ENCODE data around the gene TNS3.

TNS3 gene

DNA sequence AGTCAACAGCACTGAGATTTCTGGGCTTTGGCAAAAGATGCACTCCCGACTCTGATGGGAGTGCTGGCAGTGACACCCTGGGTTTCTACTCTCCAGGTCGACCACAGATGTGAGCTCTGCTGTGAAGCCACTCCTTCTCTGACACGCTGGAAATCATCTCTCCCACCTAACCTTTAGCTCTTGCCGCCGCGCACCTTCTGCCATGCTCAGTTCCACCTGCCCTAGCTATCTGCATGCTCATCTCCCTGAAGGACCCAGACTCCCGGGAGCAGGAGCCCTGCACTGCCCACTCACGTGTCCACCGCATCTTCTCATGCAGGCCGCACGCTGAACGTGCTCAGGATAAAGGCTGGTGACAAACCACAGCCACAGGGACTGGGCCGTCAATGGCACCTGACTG, 174.8 kb downstream of the TNS3 start:
- DNase-seq (ENCODE audit: low read depth in 3 of 3) = no peak

DNA sequence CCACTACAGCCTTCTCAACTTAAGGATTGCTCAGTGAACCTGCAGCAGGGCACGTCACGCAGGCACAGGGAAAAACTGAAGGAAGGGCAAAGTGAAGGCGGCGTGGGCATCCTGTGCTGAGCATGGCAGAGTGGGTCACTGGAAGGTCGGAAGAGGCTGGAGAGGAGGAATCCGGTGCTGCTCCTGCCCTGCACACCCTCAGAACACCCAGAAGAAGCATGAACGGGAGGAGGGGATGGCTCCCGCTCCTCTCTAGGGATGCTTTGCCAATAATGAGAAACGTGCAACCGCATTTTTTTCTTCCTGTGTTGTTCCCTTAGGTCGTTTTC, 175.1 kb downstream of the TNS3 start:
- DNase-seq (ENCODE audit: low read depth in 3 of 3) = no peak

DNA sequence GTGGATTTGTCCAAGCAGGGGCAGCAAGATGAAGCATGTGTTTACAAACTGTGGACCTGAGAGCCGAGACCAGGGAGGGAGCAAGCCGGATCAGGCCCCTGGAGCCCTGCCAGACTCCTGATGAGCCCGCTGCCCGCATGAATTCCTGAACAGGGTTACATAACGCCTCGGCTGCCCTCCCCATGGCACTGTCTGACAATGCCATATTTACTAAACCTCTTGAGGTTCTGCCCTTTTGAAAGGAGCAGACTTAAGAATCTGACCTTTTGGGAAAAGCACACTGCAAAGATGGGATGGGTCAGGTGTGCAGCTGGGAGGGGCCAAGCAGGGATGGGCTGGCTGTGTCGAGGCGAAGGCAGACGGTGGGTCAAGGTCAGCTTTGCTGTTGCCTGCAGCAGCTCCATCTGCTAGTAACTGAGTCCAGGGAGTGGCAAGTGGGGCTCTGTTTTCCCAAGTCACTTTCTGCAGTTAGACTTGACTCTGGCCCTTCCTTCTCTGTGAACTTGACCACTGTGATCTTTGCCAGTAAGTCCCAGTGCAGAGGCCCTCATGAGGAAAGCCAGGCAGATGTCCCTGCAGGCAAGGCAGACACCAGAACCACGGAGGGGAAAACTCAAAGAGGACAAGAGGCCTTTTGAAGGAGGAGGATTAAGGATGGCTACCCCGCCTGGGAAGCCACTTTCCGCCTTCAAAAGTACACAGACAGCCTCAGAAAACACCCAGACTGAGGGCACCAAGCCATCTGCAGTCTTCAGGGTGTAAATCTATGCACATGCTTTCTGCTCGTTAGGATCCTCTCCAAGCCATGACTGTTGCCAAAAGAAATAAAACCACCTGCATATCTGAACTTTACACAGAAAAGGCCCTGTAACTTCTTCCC, 175.8 kb downstream of the TNS3 start:
- DNase-seq (ENCODE audit: low read depth in 3 of 3) = no peak

DNA sequence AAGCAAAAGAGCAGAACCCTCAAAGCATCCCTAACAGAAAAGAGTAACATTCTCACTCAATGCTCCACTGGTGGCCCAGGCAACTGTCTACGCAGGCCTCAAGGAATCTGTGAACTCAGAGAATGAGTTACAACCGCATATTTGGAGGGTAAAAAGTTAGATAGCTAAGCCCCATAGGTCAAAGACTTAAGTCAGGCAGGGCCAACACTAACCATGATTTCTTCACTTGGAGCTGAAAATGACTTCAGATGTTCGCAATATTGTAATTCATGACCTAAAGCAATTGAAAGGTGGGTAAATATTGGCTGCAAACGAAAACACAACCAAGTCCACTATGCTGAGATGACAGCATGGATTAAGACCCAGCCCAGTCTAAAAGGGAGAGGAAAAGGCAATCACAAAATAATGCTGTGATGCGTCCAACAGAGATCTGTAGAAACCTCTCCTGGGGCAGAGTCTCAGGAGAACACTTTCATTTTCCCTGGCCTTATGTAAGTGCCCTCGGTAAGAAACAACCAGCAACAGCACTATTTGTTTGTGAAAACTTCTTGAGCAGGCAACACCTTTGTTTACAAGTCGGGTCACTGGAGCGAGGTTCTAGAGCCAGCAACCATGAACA, 176.5 kb downstream of the TNS3 start:
- DNase-seq (ENCODE audit: low read depth in 3 of 3) = no peak

DNA sequence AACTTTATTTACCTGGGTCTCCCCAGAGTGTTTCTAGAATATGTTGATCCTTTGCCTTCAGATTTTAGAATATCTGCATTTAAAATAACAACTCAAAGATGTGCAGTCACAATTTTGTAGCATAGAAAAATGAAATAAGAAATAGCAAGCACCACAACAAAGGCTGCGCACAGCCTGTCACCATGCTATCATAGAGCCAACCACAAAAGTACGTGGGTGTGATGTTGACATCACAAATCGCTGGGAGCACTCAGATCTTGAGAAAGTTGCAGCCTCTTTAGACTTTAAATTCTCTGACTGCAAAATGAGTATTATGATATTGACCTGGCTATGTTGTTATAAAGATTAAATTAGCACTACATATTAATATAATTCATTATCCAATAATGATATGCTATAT, 177.9 kb downstream of the TNS3 start:
- peak in 1 of 3 experiments; percentile 5 for DNase-seq (ENCODE audit: low read depth in 3 of 3)

DNA sequence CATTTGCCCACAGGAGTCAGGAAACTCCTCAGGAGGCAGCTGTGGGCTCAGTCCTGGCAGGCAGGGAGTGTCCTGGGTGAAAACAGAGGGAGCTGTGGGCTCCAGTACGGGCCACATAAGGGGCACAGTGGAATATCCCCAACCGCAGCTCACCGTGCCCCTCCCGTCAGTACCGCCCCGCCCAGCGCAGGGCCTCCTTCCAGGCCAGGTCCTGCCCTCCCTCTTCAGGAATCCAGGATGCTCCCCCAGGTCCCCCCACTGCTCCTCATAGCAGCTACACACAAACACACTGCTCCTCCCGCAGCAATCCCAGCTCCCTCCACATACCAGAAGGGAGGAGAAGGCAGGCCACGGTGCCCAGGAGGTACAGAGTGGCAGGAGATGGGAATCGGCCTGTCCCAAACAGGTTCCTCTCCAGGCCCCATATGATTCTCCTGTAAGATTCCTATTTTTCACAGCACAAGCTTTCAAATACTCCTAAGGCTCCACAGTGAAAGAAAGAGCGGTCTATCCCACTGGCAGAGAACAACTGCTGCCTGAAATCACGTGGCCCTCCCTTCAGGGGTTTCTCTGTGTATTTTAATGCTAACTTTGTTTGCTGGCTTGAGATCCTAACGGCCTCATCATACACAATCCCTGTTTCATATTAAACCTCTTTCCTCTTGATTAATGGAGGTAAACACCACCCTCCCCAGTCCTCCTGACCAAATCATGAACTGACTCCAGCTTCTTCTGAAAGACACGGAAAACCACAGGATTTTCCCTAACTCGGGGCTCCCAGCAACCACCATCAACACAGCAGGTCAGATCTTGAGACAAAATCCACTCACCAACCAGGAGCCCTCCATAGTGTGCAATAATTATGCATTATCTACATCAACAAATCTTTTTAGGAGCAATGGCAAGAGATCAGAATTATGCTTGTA, 178.7 kb downstream of the TNS3 start:
- no peak for DNase-seq (ENCODE audit: low read depth in 3 of 3)

DNA sequence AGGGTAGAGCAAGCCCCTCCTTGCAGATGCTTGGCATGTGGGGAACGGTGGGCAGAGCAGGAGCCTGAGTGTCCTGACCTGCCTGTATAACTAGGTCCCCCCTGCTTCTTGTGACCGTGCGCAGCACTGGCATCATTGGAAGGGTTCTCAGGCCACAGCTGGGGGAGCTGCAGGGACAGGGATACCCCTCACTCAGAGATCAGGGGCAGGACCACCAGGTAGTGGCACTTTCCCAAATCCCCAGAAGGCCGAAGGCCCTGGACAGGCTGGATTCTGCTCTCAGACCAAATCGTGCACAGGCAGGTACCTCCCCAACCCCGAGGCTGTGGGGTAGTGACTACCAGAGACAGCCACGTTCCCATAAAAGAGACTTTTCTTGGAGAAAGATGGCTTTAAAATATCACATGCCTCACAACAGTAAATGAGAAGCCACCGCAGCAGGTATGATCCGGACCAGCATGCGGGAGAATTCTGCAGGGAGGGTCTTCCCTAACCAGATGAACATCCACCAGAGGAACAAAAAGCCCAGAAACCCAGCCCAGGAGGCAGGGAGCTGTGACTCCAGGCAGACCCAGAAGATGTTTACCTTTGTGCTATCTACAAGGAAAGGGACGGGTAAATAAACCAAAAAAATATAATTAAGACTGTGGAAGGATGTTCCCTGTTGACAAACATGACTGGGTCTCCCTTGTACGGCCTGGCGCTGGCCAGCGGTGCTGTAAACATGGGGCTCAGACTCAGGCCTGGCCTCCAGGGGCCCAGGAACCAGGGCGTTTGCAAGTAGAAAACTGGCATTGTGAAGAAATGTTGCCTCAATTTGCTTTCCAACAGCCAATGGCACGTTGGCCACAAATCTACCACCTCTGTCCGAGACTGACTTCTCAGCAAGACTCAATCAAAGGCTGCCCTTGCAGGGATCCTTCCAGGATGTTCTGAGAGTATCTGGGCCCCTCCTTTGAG, 180.0 kb downstream of the TNS3 start:
- no peak for DNase-seq (ENCODE audit: low read depth in 3 of 3)

DNA sequence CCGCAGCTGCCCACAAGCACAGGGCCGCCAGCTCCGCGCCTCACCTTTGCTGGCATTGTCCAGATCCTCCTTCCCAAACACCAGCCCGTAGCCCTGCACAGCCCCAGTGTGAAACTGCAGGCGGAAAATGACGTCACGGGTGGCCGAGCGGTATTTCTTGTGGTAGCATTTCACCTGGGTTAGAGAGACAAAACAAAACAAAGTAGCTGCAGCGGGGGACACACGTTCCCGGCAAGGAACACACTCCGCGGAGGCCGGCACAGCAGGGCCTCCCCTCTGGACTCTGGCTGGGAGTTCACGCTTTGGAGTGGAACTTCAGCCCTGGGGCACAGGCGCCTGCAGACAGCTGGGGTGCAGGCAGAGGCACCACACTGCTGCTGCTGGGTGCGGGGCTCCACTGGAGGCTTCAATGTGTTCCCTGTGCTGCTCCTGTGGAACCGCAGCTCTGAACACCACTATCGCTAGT, 181.1 kb downstream of the TNS3 start:
- no peak for DNase-seq (ENCODE audit: low read depth in 3 of 3)

DNA sequence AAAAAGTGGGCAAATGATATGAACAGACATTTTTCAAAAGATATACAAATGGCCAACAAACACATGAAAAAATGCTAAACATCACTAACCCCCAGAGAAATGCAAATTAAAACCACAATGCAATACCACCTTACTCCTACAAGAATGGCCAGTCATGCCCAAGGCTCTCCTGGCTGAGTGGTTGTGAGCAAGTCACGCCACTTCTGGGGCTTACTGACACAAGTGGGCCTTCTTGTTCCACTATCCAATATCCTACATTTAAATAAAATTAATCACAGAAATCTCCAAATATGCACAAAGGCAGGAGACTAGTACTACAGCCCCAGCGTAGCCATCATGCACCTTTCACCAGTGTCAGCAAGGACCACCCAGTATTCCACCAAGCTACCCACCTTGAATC, 181.9 kb downstream of the TNS3 start:
- DNase-seq (ENCODE audit: low read depth in 3 of 3) = no peak

DNA sequence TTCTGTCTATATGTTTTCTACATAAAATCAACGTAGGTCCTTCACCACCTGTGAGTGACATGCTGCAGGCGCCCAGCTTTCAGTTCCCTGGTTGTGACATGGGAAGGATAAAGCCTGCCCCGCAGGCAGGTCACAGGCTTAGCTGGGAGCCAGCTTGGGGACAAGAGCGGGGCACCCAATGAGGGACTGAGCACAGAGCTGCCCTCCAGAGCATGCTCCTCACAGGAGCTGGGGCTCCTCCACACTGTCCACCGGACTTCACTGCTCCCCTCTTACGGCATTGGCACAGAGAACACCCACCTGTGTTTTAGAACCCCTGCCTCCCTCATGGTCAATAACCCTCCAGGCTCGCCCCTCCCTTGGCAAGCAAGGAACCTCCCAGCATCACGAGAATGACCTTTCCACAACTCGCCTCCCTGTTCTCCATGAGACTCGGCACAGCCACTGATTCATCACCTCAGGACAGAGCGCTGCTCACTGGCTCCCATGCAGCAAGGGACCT, 187.1 kb downstream of the TNS3 start:
- DNase-seq (ENCODE audit: low read depth in 3 of 3) = no peak

DNA sequence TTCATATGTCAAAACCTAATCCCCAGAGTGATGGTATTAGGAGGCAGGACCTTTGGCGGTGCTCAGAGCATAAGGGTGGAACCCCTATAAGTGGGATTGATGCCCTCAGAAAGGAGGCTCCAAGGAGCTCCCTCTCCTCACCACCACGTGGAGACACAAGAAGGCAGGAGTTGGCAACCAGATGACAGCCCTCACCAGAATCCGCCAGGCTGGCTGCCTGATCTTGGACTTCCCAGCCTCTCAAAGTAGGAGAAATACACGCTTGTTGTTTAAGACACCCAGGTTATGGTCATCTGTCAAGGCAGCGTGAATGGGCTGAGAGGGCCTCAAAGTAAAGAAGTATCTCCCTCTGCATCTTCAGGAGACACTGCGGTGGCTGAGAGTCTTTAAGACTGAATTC, 187.7 kb downstream of the TNS3 start:
- DNase-seq (ENCODE audit: low read depth in 3 of 3) = no peak

DNA sequence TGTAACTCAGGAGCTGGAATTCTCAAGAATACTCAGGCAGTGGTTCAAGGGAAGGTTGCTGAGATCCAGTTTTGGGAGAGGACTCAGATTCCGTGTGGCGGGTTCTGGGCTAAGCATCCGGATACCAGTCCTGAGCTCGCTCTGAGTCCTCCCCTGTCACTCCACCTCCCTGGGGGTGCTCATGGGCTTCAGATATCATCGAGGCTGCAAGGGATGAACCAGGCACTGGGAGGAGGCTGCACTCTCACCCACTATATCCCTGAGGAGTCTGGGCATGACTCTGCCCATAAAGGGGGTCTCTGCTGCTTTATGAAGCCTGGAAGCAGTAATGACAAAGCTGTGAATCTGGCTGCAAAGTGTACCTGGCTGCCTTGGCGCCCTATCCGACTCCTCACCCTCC, 188.5 kb downstream of the TNS3 start:
- no peak for DNase-seq (ENCODE audit: low read depth in 3 of 3)

DNA sequence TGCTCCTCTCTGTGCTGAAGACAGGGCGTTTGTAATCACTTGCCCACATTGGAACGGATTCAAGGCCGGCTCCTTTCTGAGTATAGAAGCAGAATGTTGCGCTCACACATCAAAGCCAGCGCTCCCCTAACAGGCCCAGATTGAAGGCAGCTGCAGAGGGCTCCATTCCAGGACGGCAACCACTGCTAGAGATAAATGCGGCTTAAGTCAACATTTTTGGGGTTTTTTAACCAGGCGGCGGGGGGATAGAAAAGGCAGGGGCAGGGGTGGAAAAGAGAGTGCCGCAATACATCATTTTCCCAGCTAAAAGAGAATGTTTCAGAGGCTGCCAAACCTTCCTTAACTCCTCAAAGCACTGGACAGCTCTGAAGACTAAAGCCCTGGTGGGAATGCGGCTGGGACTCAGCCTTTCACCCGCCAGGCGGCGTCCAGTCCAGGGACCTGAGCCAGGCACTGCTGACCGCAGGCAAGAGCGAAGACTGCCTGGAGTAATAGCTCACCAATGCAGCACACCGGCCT, 189.6 kb downstream of the TNS3 start:
- DNase-seq (ENCODE audit: low read depth in 3 of 3) = no peak

DNA sequence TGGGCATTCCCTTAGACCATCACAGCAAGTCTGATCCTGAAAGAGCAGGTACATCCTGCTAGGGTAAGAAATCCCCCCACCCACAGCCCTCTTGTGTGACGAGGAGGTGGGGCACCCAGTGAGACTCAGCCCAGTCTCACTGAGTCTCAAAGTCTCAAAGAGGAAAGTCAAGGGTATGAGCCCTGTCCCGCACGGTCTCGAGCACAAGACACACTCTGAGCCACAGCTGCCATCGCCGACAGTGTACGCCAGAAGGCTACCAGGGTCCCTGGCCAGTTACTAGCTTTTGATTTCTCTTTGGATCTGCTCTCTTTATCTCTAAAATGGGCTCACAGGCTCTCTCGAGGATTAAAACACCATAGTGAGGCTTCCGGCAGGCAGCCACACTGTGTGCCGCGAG, 190.2 kb downstream of the TNS3 start:
- no peak for DNase-seq (ENCODE audit: low read depth in 3 of 3)

DNA sequence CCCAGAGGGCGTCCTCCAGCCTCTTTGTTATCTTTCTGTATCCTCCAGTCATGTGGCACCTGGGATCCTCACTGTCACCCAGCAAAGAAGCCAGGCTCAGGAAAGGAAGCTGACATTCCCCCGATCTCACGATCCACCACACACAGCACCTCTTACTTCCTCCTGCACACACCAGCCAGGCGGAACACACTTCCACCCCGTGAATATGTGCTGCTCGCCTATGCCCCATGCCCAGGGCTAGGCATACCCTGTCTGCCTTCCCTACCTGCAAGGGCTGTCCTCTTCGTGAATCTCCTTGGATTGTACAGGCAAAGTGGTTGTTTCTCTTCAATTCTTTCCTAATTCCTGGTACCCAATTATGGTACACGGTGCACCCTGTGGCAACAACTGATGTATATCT, 191.0 kb downstream of the TNS3 start:
- DNase-seq (ENCODE audit: low read depth in 3 of 3) = no peak

DNA sequence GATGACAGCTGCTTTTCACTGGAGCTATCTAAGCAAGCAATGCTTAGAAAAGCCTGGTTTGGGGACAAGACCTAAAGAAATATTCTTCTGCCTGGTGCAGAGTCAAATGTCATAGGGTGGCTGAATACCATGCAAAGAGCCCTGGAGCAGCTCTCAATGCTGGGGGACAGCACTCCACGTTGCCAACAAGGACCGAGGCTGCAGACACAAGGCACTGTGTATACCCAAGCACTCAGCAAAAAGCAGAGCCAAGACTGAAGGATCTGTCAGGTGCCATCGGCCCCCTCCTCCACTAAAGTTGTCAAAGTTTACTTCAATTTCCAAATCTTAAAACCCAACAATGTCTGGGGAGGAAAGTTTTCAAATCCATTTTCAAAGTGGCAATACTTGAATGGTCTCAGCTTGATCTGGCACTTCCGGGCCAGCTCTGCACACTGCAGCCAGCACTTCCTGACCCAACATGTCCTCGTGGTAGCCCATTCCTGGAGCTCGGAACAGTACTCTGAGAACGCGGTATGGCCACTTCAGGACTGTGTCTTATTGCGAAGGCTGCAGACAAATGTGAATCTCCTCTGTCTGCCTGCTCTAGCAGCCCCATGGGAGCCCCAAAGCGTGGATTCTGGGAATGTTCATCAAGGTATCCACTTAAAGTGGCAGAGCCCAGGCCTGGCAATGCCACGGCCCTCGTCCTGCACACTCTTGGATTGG, 191.8 kb downstream of the TNS3 start:
- no peak for DNase-seq (ENCODE audit: low read depth in 3 of 3)

DNA sequence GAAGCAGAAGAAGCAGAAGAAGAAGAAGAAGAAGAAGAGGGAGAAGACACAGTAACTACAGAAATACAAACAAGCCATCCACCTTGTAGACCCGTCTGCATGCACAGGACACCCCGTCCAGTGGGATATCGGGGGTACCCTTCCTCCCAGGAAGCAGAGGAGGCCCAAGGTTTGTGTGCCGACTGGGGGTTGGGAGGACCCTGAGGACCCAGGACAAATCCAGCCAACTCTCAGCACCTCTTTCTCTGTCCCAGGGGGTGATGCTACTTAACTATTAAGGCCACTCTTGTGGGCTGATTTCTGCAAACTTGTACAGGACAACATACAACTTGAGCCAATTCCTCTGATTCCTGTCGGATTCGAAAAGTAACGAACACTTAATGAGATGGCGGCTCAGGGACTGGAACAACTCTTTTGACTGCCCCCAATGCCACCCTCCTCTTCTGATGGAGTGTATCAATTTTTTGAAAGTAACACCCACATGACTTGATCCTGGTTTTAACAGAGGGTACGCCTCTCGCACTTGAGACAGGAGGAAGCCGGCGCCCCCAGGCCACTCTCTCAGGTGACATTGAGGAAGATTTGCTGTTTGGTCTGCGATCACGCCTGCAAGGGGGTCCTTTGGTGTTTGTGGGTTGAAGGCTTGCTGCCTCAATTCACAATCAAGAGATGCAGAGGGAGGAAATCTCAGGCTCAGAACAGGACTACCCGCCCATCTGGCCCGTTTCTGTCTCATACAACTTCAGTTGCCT, 192.6 kb downstream of the TNS3 start:
- DNase-seq (ENCODE audit: low read depth in 3 of 3) = no peak

DNA sequence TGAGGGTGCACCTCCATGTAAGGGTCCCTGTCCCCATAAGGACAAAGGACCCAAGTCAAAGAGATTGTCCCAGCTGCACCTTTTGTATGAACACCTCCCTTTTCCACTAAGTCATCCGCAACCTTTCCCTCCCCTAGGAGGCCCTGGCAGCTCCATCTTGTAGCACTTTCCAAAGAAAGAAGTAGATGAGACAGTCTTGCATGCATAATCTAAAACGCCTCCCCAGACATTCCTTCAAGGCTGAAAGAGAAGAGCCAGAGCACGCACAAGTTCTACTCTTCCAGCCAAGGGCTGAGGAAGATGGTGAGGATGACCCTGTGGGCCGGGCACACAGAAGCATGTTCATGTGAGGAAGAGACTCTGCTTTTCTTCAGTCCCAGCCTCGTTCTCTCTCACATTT, 194.4 kb downstream of the TNS3 start:
- DNase-seq (ENCODE audit: low read depth in 3 of 3) = no peak

DNA sequence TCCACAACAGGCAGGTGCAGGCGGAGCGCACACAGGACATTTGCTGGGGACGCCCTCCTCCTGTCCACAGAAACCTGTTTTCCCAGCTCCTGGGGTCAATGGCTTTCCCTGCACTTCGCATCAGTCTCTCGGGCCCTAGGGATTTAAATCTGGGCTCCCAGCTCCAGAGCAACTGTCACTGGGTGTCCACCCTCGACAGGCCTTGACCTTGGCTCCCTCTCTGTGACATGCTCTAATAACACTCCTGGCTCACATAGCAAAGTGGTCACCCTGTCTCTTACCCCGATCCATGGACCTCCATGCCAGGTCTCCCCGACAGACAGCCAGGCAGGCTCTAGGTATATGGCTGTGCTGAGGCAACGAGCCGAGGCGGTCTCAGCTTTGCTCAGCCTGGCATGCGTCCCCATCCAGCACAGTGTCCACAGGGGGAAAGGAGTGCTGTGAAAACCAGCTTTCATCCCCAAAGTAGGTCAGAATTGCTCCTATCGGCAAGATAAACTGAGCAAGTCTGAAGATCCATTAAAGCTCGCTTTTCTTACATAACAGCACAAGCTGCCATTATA, 195.6 kb downstream of the TNS3 start:
- DNase-seq (ENCODE audit: low read depth in 3 of 3) = no peak

All from stimulated activated CD4-positive, alpha-beta T cell treated with anti-CD3 and anti-CD28 coated beads, TNF-alpha, amount 100 ng/mL, for 24 hours (primary cell).